ENCODE data around the gene KRT80. TPM values are rescaled to one million over a fixed set of nuclear protein-coding genes. Genes with fewer than 3 reads are reported as not detected.

The KRT80 gene
- total and polyA plus RNA-seq, 2 donors (not counting 3 experiments of a cell fraction or from before 2014, with no cell fraction given) = 13.6 to 23.7 TPM

GRCh38 chr12:52146089-52146821 lies 45.6 kb downstream of the KRT80 start:
- ChIA-PET CTCF (interaction anchor here (0.8 to 2.4 kb wide), 17 partner anchors 13 to 861 kb away, joined by 3 to 23 read pairs (median 4); no protein-coding TSS in a partner anchor), POLR2A (interaction anchor here (0.6 to 0.7 kb wide), 2 partner anchors 734 to 787 kb away, joined by 6 to 10 read pairs; no protein-coding TSS in a partner anchor)
- H3K4me1 ChIP-seq (ENCODE audit: control insufficient read depth, extremely low read depth, insufficient read depth, low read length) = peaks cover 23% of the 10 kb centered on the region
- H3K79me2 ChIP-seq (ENCODE audit: control insufficient read depth, insufficient read depth, low read length) = no peaks in the 10 kb centered on the region
- H3K9me3 ChIP-seq (replicated peaks; ENCODE audit: control insufficient read depth, insufficient read depth, low read length) = no peaks in the 10 kb centered on the region
- no peaks in the 10 kb centered on the region for H3K27me3 ChIP-seq (ENCODE audit: control insufficient read depth in 2 of 2, insufficient read depth in 2 of 2, low read length in 2 of 2)
- H3K36me3 ChIP-seq (ENCODE audit: control insufficient read depth in 2 of 2, extremely low read depth in 1 of 2, insufficient read depth in 2 of 2, low read length in 2 of 2) = no peaks in the 10 kb centered on the region
- no peak for TF ChIP-seq MAX (IDR thresholded peaks at IDR 0.05; ENCODE audit: insufficient read depth, insufficient read length)
- no peak for TF ChIP-seq MYC (IDR thresholded peaks at IDR 0.05; ENCODE audit: low read depth, low read length)
- no peak for TF ChIP-seq EZH2 (IDR thresholded peaks at IDR 0.05; ENCODE audit: borderline replicate concordance, low read depth, low read length, severe bottlenecking)
- no peak for TF ChIP-seq JUN (IDR thresholded peaks at IDR 0.05; ENCODE audit: borderline replicate concordance, insufficient read depth, insufficient read length, low read depth)
- no peak for TF ChIP-seq GATA2 (IDR thresholded peaks at IDR 0.05; ENCODE audit: insufficient read depth, insufficient read length, low read depth, low read length)
- TF ChIP-seq POLR2A (IDR thresholded peaks at IDR 0.05; ENCODE audit: low read depth, low read length) = no peak
- no peak for TF ChIP-seq POLR2AphosphoS5 (IDR thresholded peaks at IDR 0.05; ENCODE audit: insufficient read depth, low read depth, low read length)
- TF ChIP-seq CTCF (IDR thresholded peaks at IDR 0.05; ENCODE audit: extremely low read depth in 1 of 2, insufficient read depth in 1 of 2, low read depth in 1 of 2, low read length in 2 of 2) = no peak
- TF ChIP-seq FOS (IDR thresholded peaks at IDR 0.05; ENCODE audit: borderline replicate concordance, insufficient read depth, low read length) = no peak
- dilution Hi-C loops (cut with MboI; ENCODE audit: extremely low pct_ligation_motif_present, low sequenced_read_pairs) = no loop called here
- no peaks in the 10 kb centered on the region for H3K9me1 ChIP-seq (replicated peaks; ENCODE audit: control insufficient read depth, extremely low read depth, insufficient read depth, low read length)
- BruUV-seq (replicated peaks) = no TSS peak
- H3K4me2 ChIP-seq (ENCODE audit: insufficient read depth, low read length) = no peak overlapping the region
- no peak overlapping the region for H3K4me3 ChIP-seq (replicated peaks in 1 of 3; ENCODE audit: insufficient read depth in 1 of 3, low read depth in 1 of 3, low read length in 3 of 3)
- no peak overlapping the region for H2AFZ ChIP-seq (ENCODE audit: low read depth, low read length)
- DNase-seq (ENCODE audit: low read depth, low spot score) (no peak), FAIRE-seq (peak; percentile 47)
- intact Hi-C loops (cut with micrococcal nuclease) = no loop called here
- no peaks in the 10 kb centered on the region for H4K20me1 ChIP-seq (replicated peaks; ENCODE audit: control insufficient read depth, extremely low read depth, insufficient read depth, low read length)
- H3K27ac ChIP-seq (ENCODE audit: insufficient read depth, low read depth, low read length) = peak overlapping the region; percentile 98
- H3K9ac ChIP-seq (replicated peaks; ENCODE audit: extremely low read depth, insufficient read depth, low read length) = peak overlapping the region; percentile 87

All from endothelial cell of umbilical vein (primary cell).